GM19238 (cell line): Measurements from ENCODE around the gene HYCC1.
"Not testable (repeated sequence)": the region's sequence is repeated elsewhere in the genome, so short reads cannot be mapped to it uniquely, and the experiment has no call there.

Experiments
- DNase-seq: peaks from one replicate; pipeline ENCODE4 v3.0.0; 2011; ENCODE audit warnings: low spot score; ENCODE audit not compliant: insufficient read length

Gene HYCC1

DNA sequence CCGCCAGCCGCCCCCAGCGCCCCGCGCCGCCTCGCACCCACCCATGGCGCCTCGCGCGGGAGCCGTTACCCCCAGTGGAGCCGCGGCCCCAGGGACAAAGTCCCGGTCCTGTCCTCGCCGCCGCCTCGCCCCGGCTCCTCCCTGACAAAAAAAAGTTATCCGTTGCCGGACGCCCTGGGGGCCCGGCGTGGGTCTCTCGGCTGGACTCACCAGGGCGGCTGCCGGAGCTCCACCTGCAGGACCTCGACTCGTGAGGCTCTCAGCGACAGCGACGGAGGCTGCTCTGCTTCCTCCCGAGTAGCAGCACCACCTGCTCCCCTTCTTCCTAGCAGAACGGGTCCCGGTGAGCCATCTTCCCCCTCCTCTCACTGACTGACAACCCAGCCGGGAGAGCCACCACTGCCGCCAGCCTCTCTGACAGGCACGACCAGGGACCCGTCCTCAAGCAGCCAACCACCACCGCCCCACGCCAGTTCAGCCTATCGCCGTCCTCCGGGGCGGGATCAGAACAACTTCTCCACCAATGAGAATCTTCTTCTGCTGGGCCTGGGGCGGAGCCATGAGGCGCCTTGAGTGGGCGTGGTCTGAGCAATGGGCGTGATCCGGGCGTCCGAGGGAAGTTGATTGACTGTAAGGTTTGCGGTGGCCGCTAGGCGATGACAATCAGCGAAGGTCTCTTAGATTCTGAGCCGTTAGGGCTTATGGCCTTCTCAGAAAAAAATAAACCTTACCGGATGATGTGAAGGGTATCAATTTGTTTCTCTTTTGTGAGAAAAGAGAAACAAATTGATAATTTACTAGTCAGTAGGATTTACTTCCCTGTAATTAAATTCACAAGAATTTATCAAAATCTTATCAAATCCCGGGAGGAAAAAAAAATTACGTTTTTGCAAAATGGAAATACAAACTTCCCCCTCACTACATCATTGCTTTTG lies at the start of gene HYCC1:
Gene HYCC1, minus strand, starts transcription at position 416 of the 935 bp plus-strand sequence. CDS start 23,019 bp downstream, outside the sequence.
- peak; percentile 84 for DNase-seq

- no peak for DNase-seq
These were observed 48.5 kb upstream of the HYCC1 start for GRCh38 chr7:23062452-23062851.

DNA sequence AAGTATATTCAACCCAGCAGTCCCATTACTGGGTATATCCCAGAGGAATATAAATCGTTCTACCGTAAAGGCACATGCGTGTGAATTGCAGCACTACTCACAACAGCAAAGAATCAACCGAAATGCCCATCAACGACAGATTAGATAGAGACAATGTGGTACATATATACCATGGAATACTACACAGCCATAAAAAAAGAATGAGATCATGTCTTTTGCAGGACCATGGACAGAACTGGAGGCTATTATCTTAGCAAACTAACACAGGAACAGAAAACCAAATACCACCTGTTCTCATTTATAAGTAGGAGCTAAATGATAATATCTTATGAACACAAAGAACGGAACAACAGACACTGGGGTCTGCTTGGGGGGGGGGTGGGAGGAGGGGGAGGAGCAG lies 47.4 kb upstream of the HYCC1 start:
- DNase-seq: no peak

DNA sequence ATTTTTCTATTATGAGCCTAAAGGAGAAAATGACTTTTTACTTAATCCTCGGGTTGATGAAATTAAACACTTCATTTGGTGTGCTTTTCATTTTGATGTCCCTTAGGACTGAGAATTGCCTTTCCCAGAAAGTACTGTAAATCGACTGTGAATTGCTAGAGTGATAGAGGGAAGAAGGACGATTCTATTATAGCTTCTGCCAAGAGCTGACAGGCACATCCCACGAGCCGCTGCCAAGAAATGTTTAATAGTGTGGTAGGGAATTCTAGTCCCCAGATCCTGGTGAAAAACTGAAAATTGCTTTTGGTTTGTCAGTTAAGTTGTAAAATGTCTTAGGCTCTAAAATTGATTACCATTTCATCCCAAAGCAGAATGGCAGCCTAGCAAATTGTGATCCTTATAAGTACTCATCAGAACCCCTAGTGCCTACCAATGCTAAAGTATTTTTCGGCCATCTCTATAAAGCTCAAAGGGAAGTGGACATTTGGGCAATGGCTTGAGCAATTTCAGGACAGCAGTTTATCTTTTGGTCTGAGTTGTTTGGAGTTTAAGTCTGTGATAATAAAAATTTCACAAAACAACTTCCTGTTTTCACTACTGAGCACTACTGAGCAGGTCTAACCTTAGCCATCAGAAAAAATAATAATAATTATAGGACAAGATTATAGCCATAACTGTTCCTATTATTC lies 44.6 kb upstream of the HYCC1 start:
- DNase-seq: no peak

- peak; percentile 27 for DNase-seq
These were observed 41.8 kb upstream of the HYCC1 start for GRCh38 chr7:23055582-23056178.

DNA sequence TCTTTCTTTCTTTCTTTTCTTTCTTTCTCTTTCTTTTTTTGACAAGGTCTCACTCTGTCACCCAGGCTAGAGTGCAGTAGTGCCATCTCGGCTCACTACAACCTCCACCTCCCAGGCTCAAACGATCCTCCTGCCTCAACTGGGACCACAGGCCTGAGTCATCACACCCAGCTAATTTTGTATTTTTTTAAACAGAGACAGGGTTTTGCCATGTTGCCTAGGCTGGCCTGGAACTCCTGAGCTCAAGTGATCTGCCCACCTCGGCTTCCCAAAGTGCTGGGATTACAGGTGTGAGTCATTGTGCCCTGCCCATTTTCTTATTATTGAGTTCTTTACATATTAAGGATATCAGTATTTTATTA lies 37.2 kb upstream of the HYCC1 start:
- DNase-seq: not testable (repeated sequence)

DNA sequence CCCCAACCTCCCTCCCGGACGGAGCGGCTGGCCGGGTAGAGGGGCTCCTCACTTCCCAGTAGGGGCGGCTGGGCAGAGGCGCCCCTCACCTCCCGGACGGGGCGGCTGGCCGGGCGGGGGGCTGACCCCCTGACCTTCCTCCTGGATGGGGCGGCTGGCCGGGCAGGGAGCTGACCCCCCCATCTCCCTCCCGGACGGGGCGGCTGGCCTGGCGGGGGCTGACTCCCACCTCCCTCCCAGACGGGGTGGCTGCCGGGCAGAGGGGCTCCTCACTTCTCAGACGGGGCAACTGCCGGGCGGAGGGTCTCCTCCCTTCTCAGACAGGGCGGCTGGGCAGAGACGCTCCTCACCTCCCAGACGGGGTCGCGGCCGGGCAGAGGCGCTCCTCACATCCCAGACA lies 32.4 kb upstream of the HYCC1 start:
- not testable (repeated sequence) for DNase-seq

GRCh38 chr7:23045086-23045485 lies 31.2 kb upstream of the HYCC1 start:
- DNase-seq: not testable (repeated sequence)

DNA sequence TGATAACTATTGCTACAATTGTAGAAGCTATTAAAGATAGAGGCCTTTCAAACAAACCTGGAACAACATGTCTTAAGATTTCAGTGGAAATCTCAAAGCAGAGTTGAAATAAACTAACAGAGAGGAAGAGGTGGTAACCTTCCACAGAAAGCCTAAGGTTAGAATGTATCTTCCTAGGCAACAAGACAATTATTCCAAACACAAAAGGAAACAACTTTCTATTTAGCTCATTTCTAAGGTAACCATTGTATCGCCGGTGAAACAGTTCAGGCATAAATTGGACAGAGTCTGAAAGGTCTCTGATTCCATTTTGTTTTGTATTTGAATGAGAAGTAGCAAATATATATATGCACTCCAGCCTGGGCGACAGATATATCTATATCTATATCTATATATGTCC lies 30.7 kb upstream of the HYCC1 start:
- no peak for DNase-seq

DNA sequence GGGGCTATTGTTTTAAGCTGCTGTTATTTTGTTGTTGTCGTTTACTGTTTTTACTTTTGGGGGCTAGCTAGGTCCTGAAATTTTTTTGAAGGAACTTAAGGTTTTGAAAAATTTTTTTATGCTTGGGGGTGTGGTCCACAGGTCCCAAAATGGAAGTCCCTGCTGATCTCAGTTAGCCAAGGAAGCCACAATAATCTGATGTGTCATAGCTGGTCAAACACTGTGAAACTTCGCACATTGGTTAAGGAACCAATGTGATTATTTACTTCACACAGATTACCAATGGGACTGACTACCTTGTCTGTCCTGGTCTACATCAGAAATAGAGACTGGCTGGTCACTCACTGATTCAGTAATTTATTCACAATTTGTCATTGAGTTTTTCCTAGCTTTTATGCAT lies 29.5 kb upstream of the HYCC1 start:
- no peak for DNase-seq

GRCh38 chr7:23039674-23040073 lies 25.7 kb upstream of the HYCC1 start:
- DNase-seq: not testable (repeated sequence)

DNA sequence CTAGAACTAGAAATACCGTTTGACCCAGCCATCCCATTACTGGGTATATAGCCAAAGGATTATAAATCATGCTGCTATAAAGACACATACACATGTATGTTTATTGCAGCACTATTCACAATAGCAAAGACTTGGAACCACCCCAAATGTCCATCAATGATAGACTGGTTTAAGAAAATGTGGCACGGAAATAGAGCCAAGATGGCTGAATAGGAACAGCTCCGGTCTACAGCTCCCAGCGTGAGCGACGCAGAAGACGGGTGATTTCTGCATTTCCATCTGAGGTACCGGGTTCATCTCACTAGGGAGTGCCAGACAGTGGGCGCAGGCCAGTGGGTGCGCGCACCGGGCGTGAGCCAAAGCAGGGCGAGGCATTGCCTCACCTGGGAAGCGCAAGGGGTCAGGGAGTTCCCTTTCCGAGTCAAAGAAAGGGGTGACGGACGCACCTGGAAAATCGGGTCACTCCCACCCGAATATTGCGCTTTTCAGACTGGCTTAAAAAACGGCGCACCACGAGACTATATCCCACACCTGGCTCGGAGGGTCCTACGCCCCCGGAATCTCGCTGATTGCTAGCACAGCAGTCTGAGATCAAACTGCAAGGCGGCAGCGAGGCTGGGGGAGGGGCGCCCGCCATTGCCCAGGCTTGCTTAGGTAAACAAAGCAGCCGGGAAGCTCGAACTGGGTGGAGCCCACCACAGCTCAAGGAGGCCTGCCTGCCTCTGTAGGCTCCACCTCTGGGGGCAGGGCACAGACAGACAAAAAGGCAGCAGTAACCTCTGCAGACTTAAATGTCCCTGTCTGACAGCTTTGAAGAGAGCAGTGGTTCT lies 21.8 kb upstream of the HYCC1 start:
- DNase-seq: not testable (repeated sequence)

GRCh38 chr7:23027261-23027660 lies 13.3 kb upstream of the HYCC1 start:
- DNase-seq: no peak

GRCh38 chr7:23026164-23026563 lies 12.2 kb upstream of the HYCC1 start:
- no peak for DNase-seq

- DNase-seq: no peak
These were observed 10.5 kb upstream of the HYCC1 start for GRCh38 chr7:23024454-23024853.

GRCh38 chr7:23022851-23023250 lies 8.9 kb upstream of the HYCC1 start:
- no peak for DNase-seq

- DNase-seq: no peak
These were observed 8.4 kb upstream of the HYCC1 start for GRCh38 chr7:23022258-23022769.

GRCh38 chr7:23021596-23021995 lies 7.7 kb upstream of the HYCC1 start:
- no peak for DNase-seq

- no peak for DNase-seq
These were observed 6.9 kb upstream of the HYCC1 start for GRCh38 chr7:23020742-23021401.

GRCh38 chr7:23018750-23019149 lies 4.8 kb upstream of the HYCC1 start:
- DNase-seq: no peak

DNA sequence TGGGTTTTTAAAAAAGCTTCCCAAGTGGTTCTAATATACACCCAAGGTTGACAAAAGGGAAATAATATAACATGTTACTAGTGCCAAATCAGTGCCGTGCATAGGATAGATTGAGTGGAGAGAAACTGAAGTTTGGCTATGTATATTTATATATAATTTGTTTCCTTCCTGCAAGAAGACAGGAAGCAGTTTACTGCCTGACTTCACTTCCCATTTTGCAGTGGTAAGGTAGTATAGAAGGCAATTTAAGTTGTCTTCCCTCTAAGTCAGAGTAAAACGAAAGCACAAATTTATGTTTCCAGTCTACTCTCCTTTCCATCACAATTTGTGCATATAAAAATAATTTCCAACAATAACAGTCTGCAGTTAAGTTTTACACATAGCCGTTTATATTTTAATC lies 3.4 kb upstream of the HYCC1 start:
- no peak for DNase-seq
